Cortex of kidney (tissue), 1 donor: Measurements from ENCODE around the gene CCSER1.

Experiments used
- DNase-seq: peaks from one replicate; lab custom pipeline; 2025; lab: John Stamatoyannopoulos, UW

CCSER1 gene

DNA sequence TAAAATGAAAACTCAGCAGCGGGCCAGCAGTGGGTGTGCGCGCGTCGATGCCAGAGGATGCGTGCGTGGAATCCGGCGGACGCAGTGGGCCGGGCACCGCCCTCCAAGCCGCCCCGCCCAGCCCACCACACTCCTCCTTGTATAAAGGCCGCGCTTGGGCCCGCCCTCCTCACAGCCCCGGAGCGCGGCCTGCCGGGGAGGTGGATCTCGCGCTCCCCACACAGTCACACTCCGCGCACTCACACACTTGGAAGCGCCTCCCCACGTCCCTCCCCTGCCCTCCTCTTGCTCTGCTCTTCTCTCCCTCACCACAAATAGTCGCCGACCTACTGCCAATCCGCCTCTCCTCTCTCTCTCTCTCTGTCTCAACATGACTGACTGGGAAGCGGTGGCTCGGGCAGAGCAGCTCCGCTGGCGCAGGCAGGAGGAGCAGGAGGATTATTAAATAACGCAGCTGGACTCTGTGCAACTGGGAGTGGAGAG is at the start of gene CCSER1:
CCSER1 (plus strand) TSS at position 172 of the 483 bp plus-strand sequence.
- DNase-seq = peak; percentile 7

DNA sequence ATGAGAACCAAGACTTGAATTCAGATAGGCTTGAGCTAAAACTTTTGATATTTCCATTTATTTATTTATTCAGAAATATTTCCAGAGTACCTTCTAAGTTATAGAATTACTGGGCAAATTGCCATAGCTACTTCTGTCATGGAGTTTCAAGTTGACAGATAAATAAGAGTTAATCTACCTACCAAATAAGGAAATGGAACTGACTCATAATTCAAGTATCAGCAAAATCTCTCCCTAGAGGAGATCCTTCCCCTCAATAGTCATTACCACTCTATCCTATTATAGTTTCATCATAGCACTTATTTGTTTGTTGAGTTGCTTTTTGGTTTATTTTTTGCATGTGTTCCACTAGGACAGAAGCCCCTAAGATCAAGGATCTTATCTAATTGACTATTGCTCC is 48.8 kb upstream of the CCSER1 start:
- DNase-seq = no peak

DNA sequence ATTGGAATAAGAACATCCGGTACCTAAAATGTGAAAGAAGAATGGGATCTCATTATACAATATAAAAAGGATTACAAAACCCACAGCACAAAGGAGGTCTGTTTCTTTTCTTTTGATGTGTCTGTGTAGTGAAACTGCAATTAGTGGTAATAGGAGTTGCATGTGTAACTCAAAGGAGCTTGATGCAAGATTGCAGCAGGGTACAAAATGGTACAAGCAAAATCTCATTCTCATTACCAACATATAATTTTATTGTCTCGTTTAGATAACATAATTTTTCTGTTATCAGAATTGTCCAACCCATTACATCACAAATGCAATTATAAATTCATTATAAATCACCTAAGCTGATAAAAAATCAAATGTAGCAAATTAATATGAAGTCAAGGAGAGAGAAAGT is 47.1 kb upstream of the CCSER1 start:
- no peak for DNase-seq

DNA sequence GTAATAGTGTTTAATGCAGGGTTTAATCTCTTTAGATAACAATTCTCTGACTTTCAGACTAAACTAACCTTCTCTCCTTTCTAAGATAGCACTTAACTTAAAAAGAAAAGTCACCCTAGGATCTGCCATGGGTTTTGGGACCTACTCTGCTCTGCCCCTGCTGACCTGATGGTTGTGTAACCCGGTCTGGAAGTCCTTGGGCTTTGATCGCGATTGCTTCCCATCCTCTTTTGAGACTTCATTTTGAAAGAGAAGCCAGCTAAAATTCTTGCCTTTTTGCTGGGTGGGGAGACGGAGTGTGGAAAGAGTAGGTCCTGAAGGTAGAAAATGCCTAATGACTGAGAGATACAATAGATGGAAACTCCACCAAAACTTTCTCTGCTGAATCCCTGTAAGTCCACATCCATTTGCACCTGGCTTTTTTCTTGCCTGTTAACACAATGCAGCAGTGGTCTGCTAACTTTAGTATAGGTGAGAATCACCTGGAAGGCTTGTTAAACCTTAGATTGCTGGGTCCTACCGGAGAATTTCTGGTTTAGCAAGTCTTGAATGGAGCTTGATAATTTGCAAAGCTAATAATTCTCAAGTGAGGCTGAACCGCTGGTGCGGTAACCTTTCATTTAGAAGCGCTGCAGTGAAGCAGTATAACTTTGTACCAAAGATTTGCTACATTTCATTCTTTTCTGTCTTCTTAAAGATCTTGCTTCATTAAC is 45.6 kb upstream of the CCSER1 start:
- no peak for DNase-seq

DNA sequence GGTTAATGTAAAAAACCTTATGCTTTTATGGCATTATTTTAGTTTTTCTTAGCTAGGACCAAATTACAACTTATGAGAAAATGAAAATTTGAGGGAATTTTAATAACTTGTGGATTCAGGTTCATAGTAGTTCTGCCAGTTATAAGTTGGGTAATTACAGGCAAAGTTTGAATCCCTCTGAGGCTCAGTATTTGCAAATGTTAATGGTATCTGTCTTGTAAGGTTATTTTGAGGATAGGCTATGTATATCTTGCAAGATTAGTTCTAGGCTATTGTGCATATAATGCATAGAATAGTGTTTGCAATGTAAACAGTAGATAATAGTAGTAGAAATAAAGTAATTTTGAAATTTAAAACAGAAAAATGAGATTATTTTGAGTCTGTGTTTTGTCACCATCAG is 44.7 kb upstream of the CCSER1 start:
- no peak for DNase-seq

DNA sequence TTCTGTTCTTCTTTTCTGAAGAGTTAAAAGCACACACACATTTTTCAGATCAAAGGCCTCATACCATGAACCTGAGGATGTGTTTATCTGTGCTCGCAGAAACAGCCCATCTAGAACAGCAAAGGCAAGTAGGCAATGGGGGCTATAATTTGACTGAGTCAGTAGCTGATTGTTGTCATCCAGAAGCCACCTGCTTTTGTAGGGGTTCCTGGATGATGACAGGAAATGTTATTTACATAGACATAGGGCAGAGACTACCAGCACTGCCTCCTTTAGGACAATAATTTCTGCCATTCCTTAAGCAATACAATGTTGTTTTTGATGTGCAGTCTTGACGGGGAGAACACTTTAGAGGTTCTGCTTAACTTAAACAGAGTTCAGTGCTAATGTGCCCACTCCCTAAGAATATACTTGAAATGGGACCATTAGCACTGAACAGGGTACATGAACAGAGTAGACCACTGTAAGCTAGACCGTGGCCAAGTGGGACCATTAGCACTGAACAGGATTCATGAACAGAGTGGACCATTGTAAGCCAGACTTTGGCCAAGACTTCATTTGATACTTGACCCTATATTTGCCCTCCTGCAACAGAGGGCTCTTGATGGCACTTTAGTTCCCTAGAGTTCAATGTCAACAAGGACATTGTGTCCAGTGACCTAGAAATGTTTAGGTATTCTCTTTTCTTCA is 42.8 kb upstream of the CCSER1 start:
- no peak for DNase-seq

DNA sequence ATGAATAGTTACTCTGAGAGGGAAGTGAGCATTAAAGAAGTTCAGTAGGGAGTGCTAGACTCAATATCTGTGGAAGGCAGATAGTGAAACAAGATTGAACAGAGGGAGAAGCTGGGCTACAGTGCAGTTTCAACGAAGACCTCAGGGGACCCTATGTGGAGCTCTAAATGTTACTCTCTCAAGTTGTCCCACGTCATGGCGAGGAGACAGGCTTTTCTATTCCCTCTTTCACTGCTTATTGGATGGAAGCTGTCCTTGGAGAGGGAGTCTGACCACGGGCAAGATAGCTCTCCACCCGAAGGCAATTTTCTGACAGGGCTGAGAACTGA is 42.3 kb upstream of the CCSER1 start:
- no peak for DNase-seq

DNA sequence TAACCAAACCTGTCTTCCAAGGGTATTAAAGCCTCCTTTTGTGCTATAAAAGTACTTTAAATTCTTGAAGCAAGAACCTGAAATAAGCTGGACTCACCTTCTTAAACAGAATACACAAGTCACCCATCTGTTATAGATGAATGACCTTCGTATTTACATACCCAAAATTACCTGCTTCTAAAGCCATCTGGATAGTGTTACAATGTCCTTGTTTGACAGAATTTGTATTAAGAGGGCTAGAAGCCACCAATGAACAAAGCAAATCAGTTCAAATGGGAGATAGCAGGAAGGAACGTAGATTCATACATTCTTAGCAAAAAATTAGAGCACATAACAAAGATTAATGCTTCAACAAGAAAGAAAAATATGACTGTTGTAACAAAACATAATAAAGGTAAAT is 33.7 kb upstream of the CCSER1 start:
- DNase-seq = no peak

DNA sequence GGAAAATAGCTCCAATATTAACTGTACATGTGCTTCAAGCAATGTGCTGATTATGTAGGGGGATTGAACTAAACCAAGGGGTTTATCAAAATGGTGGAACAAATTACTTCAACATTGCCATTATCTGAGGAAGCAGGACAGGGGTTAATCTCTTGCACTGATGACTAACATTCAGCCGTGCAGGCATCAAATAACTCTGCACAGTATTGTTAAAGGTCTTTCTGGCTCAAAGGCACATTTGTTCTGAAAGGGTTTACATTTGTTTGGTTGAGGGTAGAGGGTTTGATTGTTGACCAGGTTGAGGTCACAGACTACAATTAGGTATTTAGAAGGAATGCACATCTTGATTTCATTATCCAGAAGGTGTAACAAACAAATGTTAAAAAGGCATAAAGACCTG is 32.2 kb upstream of the CCSER1 start:
- DNase-seq = no peak

DNA sequence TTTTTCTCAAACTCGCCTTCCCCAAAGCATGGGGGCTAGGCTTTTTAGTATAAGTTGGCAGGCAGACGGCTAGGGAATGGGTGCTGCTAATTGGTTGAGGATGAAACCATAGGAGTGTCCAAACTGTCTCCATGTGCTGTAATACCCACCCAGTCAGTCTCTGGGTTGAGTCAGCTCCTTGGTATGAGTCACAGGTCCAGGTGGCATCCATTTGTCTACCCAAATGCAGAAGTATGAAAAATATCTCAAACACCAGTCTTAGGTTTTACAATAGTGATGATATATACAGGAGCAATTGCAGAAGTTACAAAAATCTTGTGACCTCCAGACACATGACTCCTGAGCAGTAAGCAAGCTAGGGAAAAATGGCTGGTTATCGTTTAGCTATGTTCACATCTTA is 27.4 kb upstream of the CCSER1 start:
- DNase-seq = no peak

DNA sequence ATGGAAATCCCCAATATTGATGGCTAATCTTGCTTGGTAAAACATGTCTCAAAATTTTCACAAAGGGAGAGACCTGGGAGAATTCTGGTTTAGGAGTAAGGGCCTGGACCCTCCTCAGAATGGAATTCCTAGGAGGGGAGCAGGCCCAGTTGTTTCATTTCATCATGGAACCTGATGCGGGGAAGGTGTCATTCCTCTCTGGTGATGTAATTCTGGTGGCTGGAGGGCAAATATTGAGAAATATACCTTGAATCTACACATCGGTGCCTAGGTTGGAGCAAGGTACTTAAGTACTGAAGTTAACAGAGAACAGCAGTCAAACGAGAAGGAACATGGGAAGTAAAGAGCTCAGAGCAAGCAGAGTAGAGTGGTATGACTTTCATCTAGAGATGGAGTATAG is 23.2 kb upstream of the CCSER1 start:
- no peak for DNase-seq

DNA sequence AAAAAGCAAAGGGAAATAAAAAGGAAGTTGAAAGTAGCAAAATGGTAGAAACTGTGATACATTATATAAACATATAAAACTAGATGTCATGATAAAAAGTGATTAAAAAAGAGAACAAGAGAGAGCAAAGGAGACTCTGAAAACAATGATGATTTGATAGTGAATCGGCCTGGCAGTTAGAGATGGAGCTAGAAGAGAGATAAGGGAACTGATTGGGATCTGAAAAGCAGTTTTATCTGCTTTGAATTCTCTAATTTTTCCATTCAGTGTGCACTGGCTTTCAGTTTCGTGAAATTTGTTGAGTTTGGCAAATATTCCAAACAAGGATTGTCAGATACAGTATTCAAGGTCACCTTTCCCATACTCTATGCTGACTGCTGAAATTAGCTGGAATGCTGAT is 21.9 kb upstream of the CCSER1 start:
- DNase-seq = no peak

DNA sequence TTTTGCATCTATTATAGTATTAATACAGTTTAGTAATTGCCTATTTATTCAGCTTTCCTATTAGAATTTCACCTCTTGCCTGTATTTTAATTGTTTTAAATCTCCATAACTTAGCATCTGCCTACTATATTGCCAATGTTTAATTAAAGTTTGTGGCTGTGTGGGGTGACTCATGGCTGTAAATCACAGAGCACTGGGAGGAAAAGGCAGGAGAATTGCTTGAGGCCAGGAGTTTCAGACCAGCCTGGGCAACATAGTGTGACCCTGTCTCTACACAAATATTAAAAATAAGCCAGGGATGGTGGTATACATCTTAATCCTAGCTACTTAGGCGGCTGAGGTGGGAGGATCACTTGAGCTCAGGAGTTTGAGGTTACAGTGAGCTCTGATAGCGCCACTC is 14.5 kb upstream of the CCSER1 start:
- no peak for DNase-seq

DNA sequence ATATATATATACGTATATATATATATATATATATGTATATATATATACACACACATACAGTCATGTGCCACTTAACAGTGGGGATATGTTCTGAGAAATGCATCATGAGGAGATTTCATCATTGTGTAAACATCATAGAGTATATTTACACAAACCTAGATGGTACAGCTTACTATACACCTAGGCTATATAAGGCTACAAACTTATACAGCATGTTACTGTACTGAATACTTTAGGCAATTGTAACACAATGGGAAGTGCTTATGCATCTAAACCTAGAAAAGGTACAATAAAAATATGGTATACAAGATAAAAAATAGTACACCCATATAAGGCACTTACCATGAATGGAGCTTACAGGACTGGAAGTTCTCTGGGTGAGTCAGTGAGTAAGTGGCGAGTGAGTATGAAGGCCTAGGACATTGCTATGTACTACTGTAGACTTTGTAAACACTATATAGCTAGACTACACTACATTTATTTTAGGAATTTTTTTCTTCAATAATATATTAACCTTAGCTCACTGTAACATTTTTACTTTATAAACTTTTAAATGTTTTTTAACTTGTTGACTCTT is 13.2 kb upstream of the CCSER1 start:
- no peak for DNase-seq

DNA sequence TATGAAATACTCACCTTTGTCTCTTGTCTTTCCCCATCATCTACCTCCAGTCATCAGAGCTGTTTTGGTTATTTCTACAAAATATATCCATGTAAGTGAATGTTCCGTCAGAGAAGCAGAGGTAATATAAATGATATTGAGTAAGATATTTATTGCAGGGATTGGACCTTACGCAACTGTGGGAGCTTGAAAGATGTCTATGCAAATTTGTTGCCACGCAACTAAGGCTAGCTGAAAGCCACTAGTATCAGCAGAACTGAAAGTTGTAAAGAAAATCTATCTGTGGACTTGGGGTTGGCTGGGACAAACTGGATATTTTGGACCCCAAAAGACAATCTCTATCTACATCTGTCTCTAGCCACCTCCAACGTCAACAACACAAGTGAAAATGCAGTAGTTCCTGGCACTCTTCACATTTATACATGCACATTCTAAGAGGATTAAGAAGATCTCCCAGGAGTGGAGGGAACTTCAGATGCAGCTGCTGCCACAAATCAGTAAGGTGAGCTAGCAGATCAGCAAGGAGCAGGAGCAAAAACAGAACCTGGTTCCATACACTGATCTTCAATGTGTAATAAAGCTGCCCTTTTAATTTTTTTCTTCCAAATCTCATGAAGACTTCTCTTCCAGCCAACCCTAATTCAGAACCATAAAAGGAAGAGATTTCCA is 8.5 kb upstream of the CCSER1 start:
- no peak for DNase-seq

DNA sequence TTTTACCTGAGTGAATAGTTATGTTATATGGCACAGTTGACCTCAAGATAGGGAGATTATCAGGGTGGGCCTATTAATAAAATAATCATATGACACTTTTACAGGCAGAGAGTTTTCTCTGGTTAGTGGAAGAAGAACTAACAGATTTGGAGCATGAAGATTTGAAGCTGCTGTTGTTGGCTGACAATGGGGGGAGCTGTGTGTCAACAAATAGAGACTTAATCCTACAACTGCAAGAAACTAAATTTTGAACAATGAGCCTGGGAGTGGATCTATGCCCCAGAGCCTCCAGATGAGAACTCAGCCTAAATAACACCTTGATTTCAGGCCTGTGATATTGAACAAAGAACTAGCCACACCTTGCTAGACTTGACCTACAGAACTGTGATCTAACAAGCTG is 7.2 kb upstream of the CCSER1 start:
- DNase-seq = no peak

DNA sequence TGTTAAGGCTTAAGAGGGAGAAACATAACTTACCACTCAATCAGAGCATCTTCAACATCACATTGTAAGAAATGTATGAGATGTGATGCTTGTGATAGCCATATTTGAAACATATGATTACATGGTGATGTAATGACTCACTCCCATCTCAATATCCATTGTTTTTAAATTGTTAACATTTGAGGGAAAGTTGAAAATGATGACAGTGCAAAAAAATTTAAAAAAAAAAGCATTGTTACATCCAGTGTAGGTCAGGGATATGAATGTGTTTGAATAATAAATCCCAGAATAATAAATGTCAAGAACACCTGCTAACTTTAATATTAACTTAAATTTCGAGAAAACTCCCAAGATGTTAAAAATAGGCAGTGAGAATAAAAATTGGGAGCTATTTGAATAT is 6.4 kb upstream of the CCSER1 start:
- no peak for DNase-seq

DNA sequence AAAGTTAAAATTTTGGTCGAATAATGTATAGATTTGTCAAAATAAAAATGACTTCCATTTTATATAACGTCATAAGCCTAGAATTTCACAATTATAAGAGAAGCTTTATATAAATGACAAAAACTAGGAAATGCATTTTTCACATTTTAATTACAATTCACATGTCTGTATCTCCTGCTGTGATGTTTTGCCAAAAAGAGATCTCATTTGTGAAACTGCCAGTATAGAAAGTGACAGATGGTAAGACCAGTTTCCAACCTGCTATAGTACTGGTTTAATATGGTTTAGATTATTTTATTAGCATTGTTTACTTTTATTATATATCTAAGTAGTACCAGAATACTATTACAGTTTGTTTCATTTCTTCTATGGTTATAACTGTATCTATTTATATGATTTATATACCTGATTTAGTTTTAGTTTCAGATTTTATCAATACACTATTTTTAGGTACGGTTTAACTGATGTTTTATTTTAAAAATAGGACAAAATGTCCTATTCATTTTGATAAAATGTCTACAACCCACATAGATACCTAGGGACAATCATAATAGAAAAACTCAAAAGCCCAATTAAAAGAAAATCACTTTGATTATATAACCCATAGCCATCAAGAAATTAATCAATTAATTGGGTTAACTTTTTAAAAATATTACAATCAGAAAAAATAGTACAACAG is 5.4 kb upstream of the CCSER1 start:
- DNase-seq = no peak

DNA sequence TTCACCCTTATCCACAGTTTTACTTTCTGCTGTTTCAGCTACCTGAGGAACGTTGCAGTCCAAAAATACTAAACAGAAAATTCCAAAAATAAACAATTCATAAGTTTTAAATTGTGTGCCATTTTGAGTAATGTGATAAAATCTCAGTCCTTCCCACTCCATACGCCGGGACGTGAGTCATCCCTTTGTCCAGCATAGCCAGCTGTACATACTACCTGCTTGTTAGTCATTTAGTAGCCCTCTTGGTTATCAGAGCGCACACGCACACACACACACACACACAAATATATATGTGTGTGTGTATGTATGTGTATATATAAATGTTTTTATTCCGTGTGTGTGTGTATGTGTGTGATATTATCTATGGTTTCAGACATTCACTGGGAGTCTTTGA is 4.8 kb upstream of the CCSER1 start:
- DNase-seq = no peak

DNA sequence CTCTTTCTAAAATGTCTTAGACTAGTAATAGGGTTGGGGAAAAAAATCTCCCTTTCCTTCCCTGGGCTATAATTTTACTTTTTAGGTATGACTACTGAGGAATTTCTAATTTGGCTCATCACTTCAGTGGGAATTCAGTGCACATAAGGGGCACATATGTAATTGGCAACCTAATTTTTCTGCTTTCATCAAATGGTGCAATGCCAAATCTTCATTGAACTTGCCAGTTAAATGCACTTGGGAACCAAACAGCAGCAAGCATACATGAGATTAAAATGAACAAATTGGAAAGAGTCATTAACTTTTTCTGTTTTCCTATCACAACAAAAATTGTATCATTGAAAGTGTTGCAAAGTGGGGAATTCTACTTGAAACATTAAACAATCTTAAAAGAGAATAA is 2.9 kb upstream of the CCSER1 start:
- DNase-seq = no peak

DNA sequence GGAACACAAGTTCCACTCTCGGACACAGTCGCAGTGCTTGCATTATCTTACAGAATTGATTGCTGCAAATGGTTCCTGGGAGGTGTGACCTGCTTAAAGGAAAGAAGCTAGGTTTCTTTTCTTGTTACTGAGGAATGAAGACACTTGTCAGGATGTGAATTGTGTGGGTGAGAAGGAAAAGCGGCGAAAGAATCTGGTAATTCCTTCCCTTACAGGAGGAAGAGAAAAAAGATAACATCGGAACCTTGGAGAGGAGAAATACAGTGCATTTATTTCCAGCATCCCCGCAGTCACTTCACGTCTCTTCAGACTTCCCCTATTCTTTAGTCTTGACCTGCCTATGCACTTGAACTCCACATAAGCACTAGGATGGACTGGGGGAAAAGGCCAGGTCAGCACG is 389 bp upstream of the CCSER1 start:
- DNase-seq = no peak

DNA sequence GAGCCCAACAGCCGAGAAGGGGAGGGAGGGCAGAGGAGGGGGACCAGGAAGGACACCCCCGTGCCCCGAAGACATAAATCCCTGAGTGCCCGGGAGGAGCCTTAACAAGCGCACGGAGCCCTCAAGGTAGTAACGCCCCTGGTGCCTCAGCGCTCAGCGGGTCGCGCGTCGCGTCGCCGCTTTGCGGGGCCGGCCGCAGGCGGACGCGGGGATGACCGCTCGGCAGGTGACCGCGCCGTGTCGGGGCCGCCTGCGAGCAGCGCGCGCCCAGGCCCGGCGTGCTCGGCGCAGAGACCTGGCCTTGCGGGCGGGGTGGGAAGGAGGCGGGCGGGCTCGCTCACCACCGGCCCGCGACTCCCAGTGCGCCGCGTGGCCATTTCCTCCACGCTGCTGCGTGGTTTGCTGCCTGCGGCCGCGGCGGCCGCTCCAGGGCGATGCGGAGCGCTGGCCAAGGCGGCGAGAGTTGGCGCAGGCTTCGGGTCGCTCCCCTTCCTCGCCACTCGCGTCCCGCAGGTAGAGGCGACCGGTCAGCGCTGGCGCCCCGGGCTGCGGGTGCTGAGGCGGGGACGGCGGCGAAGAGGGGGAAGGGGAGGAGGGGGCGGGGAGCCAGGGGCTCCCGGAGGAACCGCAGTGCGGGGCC is 632 bp downstream of the CCSER1 start:
- no peak for DNase-seq
